ENCODE measurements around the gene CISH.

Gene CISH

DNA sequence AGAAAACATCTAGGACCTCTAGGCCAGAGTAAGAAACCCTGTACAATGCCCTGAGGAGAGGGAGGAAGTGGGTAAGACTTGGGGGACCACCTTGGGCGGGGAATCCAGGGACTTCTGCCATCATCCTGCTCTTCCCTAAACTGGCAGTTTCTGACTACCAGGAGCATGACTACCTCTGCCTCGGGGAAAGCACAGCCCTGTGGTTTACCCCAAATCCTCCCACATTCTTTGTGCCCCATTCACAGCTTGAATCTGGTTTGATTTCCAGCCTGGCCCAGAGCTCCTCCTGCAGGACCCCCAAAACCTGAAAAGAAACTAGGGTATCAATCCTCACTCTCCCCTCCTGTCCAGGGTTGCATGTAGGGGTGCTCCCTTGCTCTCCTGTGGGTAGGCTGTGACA is 48.7 kb downstream of the CISH start:
- TF ChIP-seq ZNF565 (CRISPR knock-in tag; conservative IDR thresholded peaks at IDR 0.05; ENCODE audit: low read depth) (no peak), ISL1 (CRISPR knock-in tag; IDR thresholded peaks at IDR 0.05) (no peak), POU6F1 (CRISPR knock-in tag; IDR thresholded peaks at IDR 0.05; ENCODE audit: borderline replicate concordance, low read depth) (no peak), ZC3H10 (CRISPR knock-in tag; IDR thresholded peaks at IDR 0.05) (no peak)
- TF ChIP-seq, protein P1, sequence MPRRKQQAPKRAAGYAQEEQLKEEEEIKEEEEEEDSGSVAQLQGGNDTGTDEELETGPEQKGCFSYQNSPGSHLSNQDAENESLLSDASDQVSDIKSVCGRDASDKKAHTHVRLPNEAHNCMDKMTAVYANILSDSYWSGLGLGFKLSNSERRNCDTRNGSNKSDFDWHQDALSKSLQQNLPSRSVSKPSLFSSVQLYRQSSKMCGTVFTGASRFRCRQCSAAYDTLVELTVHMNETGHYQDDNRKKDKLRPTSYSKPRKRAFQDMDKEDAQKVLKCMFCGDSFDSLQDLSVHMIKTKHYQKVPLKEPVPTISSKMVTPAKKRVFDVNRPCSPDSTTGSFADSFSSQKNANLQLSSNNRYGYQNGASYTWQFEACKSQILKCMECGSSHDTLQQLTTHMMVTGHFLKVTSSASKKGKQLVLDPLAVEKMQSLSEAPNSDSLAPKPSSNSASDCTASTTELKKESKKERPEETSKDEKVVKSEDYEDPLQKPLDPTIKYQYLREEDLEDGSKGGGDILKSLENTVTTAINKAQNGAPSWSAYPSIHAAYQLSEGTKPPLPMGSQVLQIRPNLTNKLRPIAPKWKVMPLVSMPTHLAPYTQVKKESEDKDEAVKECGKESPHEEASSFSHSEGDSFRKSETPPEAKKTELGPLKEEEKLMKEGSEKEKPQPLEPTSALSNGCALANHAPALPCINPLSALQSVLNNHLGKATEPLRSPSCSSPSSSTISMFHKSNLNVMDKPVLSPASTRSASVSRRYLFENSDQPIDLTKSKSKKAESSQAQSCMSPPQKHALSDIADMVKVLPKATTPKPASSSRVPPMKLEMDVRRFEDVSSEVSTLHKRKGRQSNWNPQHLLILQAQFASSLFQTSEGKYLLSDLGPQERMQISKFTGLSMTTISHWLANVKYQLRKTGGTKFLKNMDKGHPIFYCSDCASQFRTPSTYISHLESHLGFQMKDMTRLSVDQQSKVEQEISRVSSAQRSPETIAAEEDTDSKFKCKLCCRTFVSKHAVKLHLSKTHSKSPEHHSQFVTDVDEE (CRISPR knock-in tag; IDR thresholded peaks at IDR 0.05): no peak
- no peak for ATAC-seq

DNA sequence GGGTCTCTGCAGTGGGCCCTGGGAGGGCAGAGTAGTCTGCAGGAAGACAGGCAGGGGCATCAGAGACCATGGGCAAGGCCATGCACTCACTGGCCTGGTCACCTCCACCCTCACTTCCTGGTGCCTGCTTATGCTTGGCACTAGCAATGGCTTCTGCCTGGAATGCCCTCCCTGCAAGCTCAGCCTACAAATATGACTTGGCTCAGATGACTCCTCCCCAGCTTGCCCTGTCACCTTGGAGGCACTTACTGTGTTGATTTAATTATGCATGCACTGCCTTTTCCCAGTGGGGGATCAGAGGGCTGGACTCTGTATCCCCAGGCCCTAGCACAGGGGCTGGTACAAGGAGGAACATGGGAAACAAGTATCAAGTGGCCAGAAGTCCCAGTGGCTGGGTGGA is 51.9 kb downstream of the CISH start:
- TF ChIP-seq ZFP3 (CRISPR knock-in tag; IDR thresholded peaks at IDR 0.05) (no peak), ARNTL (CRISPR knock-in tag; IDR thresholded peaks at IDR 0.05; ENCODE audit: borderline replicate concordance, low read depth) (no peak), PPARA (CRISPR knock-in tag; IDR thresholded peaks at IDR 0.05; ENCODE audit: borderline replicate concordance) (no peak), ESRRG (CRISPR knock-in tag; IDR thresholded peaks at IDR 0.05) (no peak), SNAI2 (CRISPR knock-in tag; IDR thresholded peaks at IDR 0.05) (no peak), OSR1 (CRISPR knock-in tag; IDR thresholded peaks at IDR 0.05) (no peak), POU6F1 (CRISPR knock-in tag; IDR thresholded peaks at IDR 0.05; ENCODE audit: borderline replicate concordance, low read depth) (no peak), ZNF565 (CRISPR knock-in tag; conservative IDR thresholded peaks at IDR 0.05; ENCODE audit: low read depth) (no peak)

GRCh38 chr3:50557915-50558314 is 53.7 kb downstream of the CISH start:
- TF ChIP-seq PPARA (CRISPR knock-in tag; IDR thresholded peaks at IDR 0.05; ENCODE audit: borderline replicate concordance) (no peak), CSRNP3 (CRISPR knock-in tag; IDR thresholded peaks at IDR 0.05) (no peak), ARNTL (CRISPR knock-in tag; IDR thresholded peaks at IDR 0.05; ENCODE audit: borderline replicate concordance, low read depth) (no peak), PATZ1 (CRISPR knock-in tag; IDR thresholded peaks at IDR 0.05; ENCODE audit: borderline replicate concordance) (no peak), ISL1 (CRISPR knock-in tag; IDR thresholded peaks at IDR 0.05) (no peak), TCF4 (CRISPR knock-in tag; IDR thresholded peaks at IDR 0.05; ENCODE audit: borderline replicate concordance) (no peak), ZNF8 (CRISPR knock-in tag; IDR thresholded peaks at IDR 0.05) (no peak), BACH2 (CRISPR knock-in tag; IDR thresholded peaks at IDR 0.05; ENCODE audit: borderline replicate concordance) (no peak), ESRRG (CRISPR knock-in tag; IDR thresholded peaks at IDR 0.05) (no peak), ZFP30 (CRISPR knock-in tag; IDR thresholded peaks at IDR 0.05) (no peak)
- no peak for ATAC-seq

More for the DNA sequence above, 51.9 kb downstream of the CISH start:
- ATAC-seq: no peak

- TF ChIP-seq ISL1 (CRISPR knock-in tag; IDR thresholded peaks at IDR 0.05) (no peak), POU6F1 (CRISPR knock-in tag; IDR thresholded peaks at IDR 0.05; ENCODE audit: borderline replicate concordance, low read depth) (no peak), ZNF70 (CRISPR knock-in tag; IDR thresholded peaks at IDR 0.05) (no peak), CSDC2 (CRISPR knock-in tag; IDR thresholded peaks at IDR 0.05) (no peak), ZNF8 (CRISPR knock-in tag; IDR thresholded peaks at IDR 0.05) (no peak), ESRRG (CRISPR knock-in tag; IDR thresholded peaks at IDR 0.05) (no peak), PPARA (CRISPR knock-in tag; IDR thresholded peaks at IDR 0.05; ENCODE audit: borderline replicate concordance) (no peak), CSRNP3 (CRISPR knock-in tag; IDR thresholded peaks at IDR 0.05) (no peak), TCF4 (CRISPR knock-in tag; IDR thresholded peaks at IDR 0.05; ENCODE audit: borderline replicate concordance) (no peak), BACH2 (CRISPR knock-in tag; IDR thresholded peaks at IDR 0.05; ENCODE audit: borderline replicate concordance) (no peak), TOX (CRISPR knock-in tag; IDR thresholded peaks at IDR 0.05; ENCODE audit: borderline replicate concordance) (no peak)
- TF ChIP-seq, protein P2, sequence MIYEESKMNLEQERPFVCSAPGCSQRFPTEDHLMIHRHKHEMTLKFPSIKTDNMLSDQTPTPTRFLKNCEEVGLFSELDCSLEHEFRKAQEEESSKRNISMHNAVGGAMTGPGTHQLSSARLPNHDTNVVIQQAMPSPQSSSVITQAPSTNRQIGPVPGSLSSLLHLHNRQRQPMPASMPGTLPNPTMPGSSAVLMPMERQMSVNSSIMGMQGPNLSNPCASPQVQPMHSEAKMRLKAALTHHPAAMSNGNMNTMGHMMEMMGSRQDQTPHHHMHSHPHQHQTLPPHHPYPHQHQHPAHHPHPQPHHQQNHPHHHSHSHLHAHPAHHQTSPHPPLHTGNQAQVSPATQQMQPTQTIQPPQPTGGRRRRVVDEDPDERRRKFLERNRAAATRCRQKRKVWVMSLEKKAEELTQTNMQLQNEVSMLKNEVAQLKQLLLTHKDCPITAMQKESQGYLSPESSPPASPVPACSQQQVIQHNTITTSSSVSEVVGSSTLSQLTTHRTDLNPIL (CRISPR knock-in tag; IDR thresholded peaks at IDR 0.05; ENCODE audit: low read depth): no peak
Measured at GRCh38 chr3:50557106-50557505, 54.5 kb downstream of the CISH start.

More at GRCh38 chr3:50557106-50557505, 54.5 kb downstream of the CISH start:
- no peak for ATAC-seq
